H1 (cell line): ENCODE results near the gene ASIP. TPM values are rescaled to one million over a fixed set of nuclear protein-coding genes. Genes with fewer than 3 reads are reported as not detected.

Experiments
- CTCF ChIA-PET: fragments of 300-600 bp; sonication (Branson Sonifier 250); formaldehyde crosslinking; loops from one replicate; lab custom pipeline; 2021; ENCODE audit not compliant: partially characterized antibody; lab: Charles Lee
- POLR2A ChIA-PET: fragments of 300-600 bp; sonication (Branson Sonifier 250); formaldehyde crosslinking; loops from one replicate; lab custom pipeline; 2021; ENCODE audit warnings: inconsistent platforms; ENCODE audit not compliant: partially characterized antibody; lab: Charles Lee
- DNase-seq, 2 experiments: peaks; one replicate each; pipeline versions ENCODE4 v3.0.0 to v3.0.0-alpha.2; 2010 to 2022; ENCODE audit warnings: low spot score in 2 of 2, low read depth in 1 of 2, mixed read lengths in 1 of 2
- FAIRE-seq: peaks from 2 replicates; lab custom pipeline; 2011; peaks lifted over from hg19 to GRCh38; lab: Jason Lieb, UNC
- H2AFZ ChIP-seq: 2 replicates; pipeline ENCODE4 v1.8.1; 2012; ENCODE audit warnings: low read length, inconsistent platforms
- H2AK5ac ChIP-seq: 2 replicates; pipeline ENCODE4 v1.6.1; 2013; ENCODE audit warnings: low read depth, low read length
- H2BK120ac ChIP-seq: replicated peaks from 2 replicates; pipeline ENCODE3; 2013; ENCODE audit warnings: low read depth, low read length, inconsistent platforms
- H2BK12ac ChIP-seq: 2 replicates; pipeline ENCODE4 v1.6.1; 2013; ENCODE audit warnings: low read depth, low read length
- H2BK15ac ChIP-seq: 2 replicates; pipeline ENCODE4 v1.6.1; 2013; ENCODE audit warnings: low read length
- H2BK20ac ChIP-seq: 2 replicates; pipeline ENCODE4 v1.6.1; 2013; ENCODE audit warnings: low read length
- H2BK5ac ChIP-seq: 2 replicates; pipeline ENCODE4 v1.6.1; 2013; ENCODE audit warnings: low read depth, low read length
- H3K14ac ChIP-seq: 2 replicates; pipeline ENCODE4 v1.6.1; 2013; ENCODE audit warnings: inconsistent platforms; ENCODE audit not compliant: insufficient read length
- H3K18ac ChIP-seq: 2 replicates; pipeline ENCODE4 v1.6.1; 2013; ENCODE audit warnings: low read length; ENCODE audit errors: extremely low read depth
- H3K23ac ChIP-seq: 2 replicates; pipeline ENCODE4 v1.6.1; 2013; ENCODE audit warnings: inconsistent platforms; ENCODE audit not compliant: insufficient read length
- H3K23me2 ChIP-seq: 2 replicates; pipeline ENCODE4 v1.6.1; 2013; ENCODE audit warnings: low read depth, low read length
- H3K27ac ChIP-seq: 2 replicates; pipeline ENCODE4 v1.6.1; 2011; ENCODE audit warnings: low read depth, low read length, inconsistent platforms
- H3K27me3 ChIP-seq, 4 experiments: replicated peaks in 1 of 4; 1 replicate in 1 of 4; 2 replicates in 3 of 4; pipeline versions ENCODE4 v1.6.1 to v1.8.1; 2011 to 2013; ENCODE audit warnings: low read length in 3 of 4, mild to moderate bottlenecking in 3 of 4, inconsistent platforms in 2 of 4, mixed read lengths in 2 of 4, moderate library complexity in 1 of 4; ENCODE audit not compliant: control insufficient read depth in 3 of 4, insufficient read depth in 3 of 4; ENCODE audit errors: extremely low read depth in 1 of 4
- H3K36me3 ChIP-seq, 4 experiments: 2 replicates each; pipeline versions ENCODE4 v1.6.1 to v1.8.1; 2011 to 2013; ENCODE audit warnings: mild to moderate bottlenecking in 4 of 4, low read length in 3 of 4, moderate library complexity in 2 of 4, control low read depth in 1 of 4, inconsistent platforms in 1 of 4; ENCODE audit not compliant: insufficient read depth in 4 of 4, control insufficient read depth in 2 of 4
- H3K4ac ChIP-seq: replicated peaks from 2 replicates; pipeline ENCODE3; 2013; ENCODE audit warnings: low read length, low read depth, mixed read lengths, inconsistent platforms; ENCODE audit not compliant: insufficient read length
- H3K4me1 ChIP-seq, 4 experiments: replicated peaks in 1 of 4; 1 replicate in 1 of 4; 2 replicates in 3 of 4; pipeline versions ENCODE4 v1.6.1 to v1.8.1; 2011 to 2013; ENCODE audit warnings: low read length in 3 of 4, inconsistent platforms in 2 of 4, mixed read lengths in 1 of 4; ENCODE audit not compliant: insufficient read depth in 4 of 4, control insufficient read depth in 3 of 4
- H3K4me2 ChIP-seq, 2 experiments: 2 replicates each; pipeline versions ENCODE4 v1.6.1 to v1.8.1; 2011 to 2013; ENCODE audit warnings: low read depth in 2 of 2, low read length in 2 of 2, control low read depth in 1 of 2, inconsistent platforms in 1 of 2, mild to moderate bottlenecking in 1 of 2; ENCODE audit not compliant: insufficient read depth in 1 of 2
- H3K4me3 ChIP-seq, 4 experiments: fragments of 200-600, 300-600 bp in 1 of 4; sonication (generic), shearing (Covaris generic), sonication (Bioruptor Twin) in 1 of 4; 2 replicates each; pipeline versions ENCODE4 v1.5.1 to v1.8.1; 2011 to 2016; ENCODE audit warnings: low read length in 4 of 4, low read depth in 3 of 4, control low read depth in 2 of 4, inconsistent platforms in 2 of 4, mild to moderate bottlenecking in 2 of 4, mixed read lengths in 1 of 4, moderate library complexity in 1 of 4; ENCODE audit not compliant: insufficient read depth in 2 of 4; ENCODE audit errors: extremely low read depth in 1 of 4
- H3K56ac ChIP-seq: replicated peaks from 2 replicates; pipeline ENCODE3; 2013; ENCODE audit warnings: low read depth, mild to moderate bottlenecking, mixed read lengths, low read length, inconsistent platforms; ENCODE audit not compliant: insufficient read length
- H3K79me1 ChIP-seq: 2 replicates; pipeline ENCODE4 v1.6.1; 2013; ENCODE audit warnings: low read depth, low read length, control low read depth
- H3K79me2 ChIP-seq, 2 experiments: 2 replicates each; pipeline versions ENCODE4 v1.6.1 to v1.8.1; 2012 to 2013; ENCODE audit warnings: low read length in 2 of 2, mild to moderate bottlenecking in 2 of 2, inconsistent platforms in 1 of 2; ENCODE audit not compliant: insufficient read depth in 2 of 2, control insufficient read depth in 1 of 2
- H3K9ac ChIP-seq, 4 experiments: replicated peaks in 1 of 4; 1 replicate in 1 of 4; 2 replicates in 3 of 4; pipeline versions ENCODE4 v1.6.1 to v1.8.1; 2011 to 2013; ENCODE audit warnings: low read depth in 3 of 4, low read length in 3 of 4, control low read depth in 2 of 4, mild to moderate bottlenecking in 2 of 4, moderate library complexity in 2 of 4, inconsistent platforms in 1 of 4; ENCODE audit errors: extremely low read depth in 1 of 4
- H3K9me3 ChIP-seq, 2 experiments: 2 replicates each; pipeline versions ENCODE4 v1.6.1 to v1.8.1; 2012 to 2013; ENCODE audit warnings: mild to moderate bottlenecking in 2 of 2, moderate library complexity in 2 of 2, control low read depth in 1 of 2, inconsistent platforms in 1 of 2, low read depth in 1 of 2, low read length in 1 of 2, mixed read lengths in 1 of 2; ENCODE audit not compliant: insufficient read depth in 2 of 2
- H4K20me1 ChIP-seq, 2 experiments: replicated peaks in 1 of 2; 2 replicates each; pipeline versions ENCODE3 to v1.8.1; 2011 to 2013; ENCODE audit warnings: inconsistent platforms in 2 of 2, low read length in 2 of 2, mild to moderate bottlenecking in 1 of 2; ENCODE audit not compliant: insufficient read depth in 2 of 2, control insufficient read depth in 1 of 2
- H4K5ac ChIP-seq: 2 replicates; pipeline ENCODE4 v1.6.1; 2013; ENCODE audit warnings: low read length, low read depth, mixed read lengths, inconsistent platforms; ENCODE audit not compliant: insufficient read length
- H4K8ac ChIP-seq: 2 replicates; pipeline ENCODE4 v1.8.0; 2013; ENCODE audit warnings: mild to moderate bottlenecking, moderate library complexity, low read length, inconsistent platforms; ENCODE audit not compliant: insufficient read depth; ENCODE audit errors: extremely low read depth
- H4K91ac ChIP-seq: replicated peaks from 2 replicates; pipeline ENCODE3; 2013; ENCODE audit warnings: low read length, mixed read lengths, inconsistent platforms; ENCODE audit not compliant: insufficient read length
- ATF2 ChIP-seq: IDR thresholded peaks from 2 replicates; pipeline ENCODE4 v1.6.1; 2012; ENCODE audit warnings: low read length, inconsistent platforms
- CREB1 ChIP-seq: IDR thresholded peaks from 2 replicates; pipeline ENCODE4 v1.6.1; 2012; ENCODE audit warnings: inconsistent platforms
- CTBP2 ChIP-seq: IDR thresholded peaks from 2 replicates; pipeline ENCODE4 v1.7.0; 2011; ENCODE audit warnings: borderline replicate concordance, mild to moderate bottlenecking, moderate library complexity, mixed read lengths, low read length; ENCODE audit not compliant: insufficient read depth, insufficient read length
- EZH2 ChIP-seq: fragments of 200-600 bp; sonication (generic); IDR thresholded peaks from 2 replicates; pipeline ENCODE4 v1.7.1; 2012; ENCODE audit warnings: low read depth, mild to moderate bottlenecking, moderate library complexity, low read length, inconsistent platforms; ENCODE audit not compliant: severe bottlenecking
- KDM5A ChIP-seq: fragments of 200-600 bp; IDR thresholded peaks from 2 replicates; pipeline ENCODE4 v1.7.1; 2012; ENCODE audit warnings: mild to moderate bottlenecking, low read length, inconsistent platforms, mixed read lengths
- NRF1 ChIP-seq: IDR thresholded peaks from 2 replicates; pipeline ENCODE4 v1.6.1; 2011; ENCODE audit warnings: mild to moderate bottlenecking, low read depth, low read length, improper control_type of control experiment
- POLR2A ChIP-seq, 2 experiments: IDR thresholded peaks; 1 replicate in 1 of 2; 2 replicates in 1 of 2; pipeline ENCODE4 v1.6.1; 2011; ENCODE audit warnings: low read depth in 2 of 2, low read length in 2 of 2, mild to moderate bottlenecking in 2 of 2; ENCODE audit errors: control extremely low read depth in 1 of 2
- RFX5 ChIP-seq: IDR thresholded peaks from 2 replicates; pipeline ENCODE4 v1.6.1; 2011; ENCODE audit warnings: low read depth, low read length, improper control_type of control experiment, borderline replicate concordance
- SIN3A ChIP-seq, 2 experiments: IDR thresholded peaks in 1 of 2; conservative IDR thresholded peaks in 1 of 2; 2 replicates each; pipeline ENCODE4 v1.6.1; 2011 to 2012; ENCODE audit warnings: low read length in 2 of 2, improper control_type of control experiment in 1 of 2, low read depth in 1 of 2, mild to moderate bottlenecking in 1 of 2
- SIX5 ChIP-seq: IDR thresholded peaks from 2 replicates; pipeline ENCODE4 v1.6.1; 2011; ENCODE audit warnings: mild to moderate bottlenecking, low read depth, low read length
- TBP ChIP-seq: IDR thresholded peaks from 2 replicates; pipeline ENCODE4 v1.6.1; 2011; ENCODE audit warnings: low read depth, low read length, improper control_type of control experiment
- USF2 ChIP-seq: IDR thresholded peaks from 2 replicates; pipeline ENCODE4 v1.6.1; 2011; ENCODE audit warnings: low read length, improper control_type of control experiment
- WGBS, 2 experiments: shearing (Covaris generic) in 1 of 2; methylation state at CpG; one replicate each; pipeline versions ENCODE4 v1.1.6 to v1.1.7; 2013 to 2015; ENCODE audit warnings: low lambda C conversion rate in 2 of 2, mixed read lengths in 2 of 2, inconsistent platforms in 1 of 2, low coverage in 1 of 2, missing lambda C conversion rate in 1 of 2; ENCODE audit not compliant: insufficient replicate concordance in 2 of 2, insufficient coverage in 1 of 2, insufficient read length in 1 of 2; ENCODE audit errors: extremely low coverage in 1 of 2, missing lambda C conversion rate in 1 of 2; 5-methylcytosine and 5-hydroxymethylcytosine counted together
- polyA plus RNA-seq, 7 experiments: library from polyadenylated mRNA; depleted of rRNA in 3 of 7; stranded (reverse) in 5 of 7; unstranded in 2 of 7; fragments of >200 nt in 5 of 7; fragments of 200-250 nt in 2 of 7; gene quantifications; 1 replicate in 5 of 7; 2 replicates in 1 of 7; 4 replicates in 1 of 7; pipeline versions ENCODE4 v1.2.1 to v1.2.3, GENCODE V29; 2011 to 2013; ENCODE audit warnings: missing spikeins in 2 of 7, mixed read lengths in 2 of 7
- total RNA-seq: library from RNA; stranded (reverse); fragmentation: NEBNext Ultra II Directional; extraction: Animal tissue kit (Norgen Biotek cat#: 25700); gene quantifications from 2 replicates; pipeline ENCODE4 v1.2.1, GENCODE V29; 2021

The ASIP gene
- total and polyA plus RNA-seq, 2 of the 8 experiments (the other 6 are each of a cell fraction or from before 2014, with no cell fraction given), result not detected

DNA sequence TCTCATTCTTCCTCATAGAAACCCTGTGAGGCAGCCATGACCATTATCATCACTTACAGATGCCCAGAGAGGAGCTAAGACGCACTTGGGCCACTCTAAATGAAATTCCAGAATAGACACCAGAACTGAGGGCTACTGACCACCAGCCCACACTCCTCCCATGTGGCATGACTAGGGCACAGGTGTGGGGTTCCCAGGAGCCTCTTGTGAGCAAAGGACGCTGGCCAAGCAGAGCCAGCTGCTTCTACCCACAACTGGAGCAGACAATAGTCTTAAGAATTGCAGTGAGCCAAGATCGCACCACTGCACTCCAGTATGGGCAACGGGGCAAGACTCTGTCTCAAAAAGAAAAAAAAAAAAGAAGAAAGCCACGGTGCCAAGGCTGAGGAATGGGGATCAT lies 51.9 kb downstream of the ASIP start:
- peaks cover 12 to 42% of the 10 kb centered on the region in 2 experiments for H3K79me2 ChIP-seq
- H3K9ac ChIP-seq, result no peak overlapping the region; a peak in 1 of 7 replicates
- WGBS, 2 experiments, result 85% methylated on average over 5 of the region's 5 CpGs; no CpG with 5 or more reads in 1 of the 2 experiments
- H3K4ac ChIP-seq, result no peak overlapping the region
- no peak overlapping the region for H3K14ac ChIP-seq
- no peak overlapping the region for H2BK12ac ChIP-seq
- H4K20me1 ChIP-seq, result peaks cover 23 to 55% of the 10 kb centered on the region in 2 experiments
- H3K79me1 ChIP-seq, result peaks cover 19% of the 10 kb centered on the region
- H3K56ac ChIP-seq, result no peak overlapping the region
- CTCF ChIA-PET, result no interaction called here
- H3K23ac ChIP-seq, result no peak overlapping the region
- H3K4me1 ChIP-seq, result no peaks in the 10 kb centered on the region
- H3K4me2 ChIP-seq, result no peak overlapping the region
- H4K91ac ChIP-seq, result no peak overlapping the region
- no peak overlapping the region for H2BK120ac ChIP-seq
- H3K18ac ChIP-seq, result no peak overlapping the region
- no peaks in the 10 kb centered on the region for H3K9me3 ChIP-seq
- H3K27me3 ChIP-seq, result no peaks in the 10 kb centered on the region
- no peak overlapping the region for H3K4me3 ChIP-seq
- H4K5ac ChIP-seq, result no peak overlapping the region
- no peak overlapping the region for H2AK5ac ChIP-seq
- peaks cover 49 to 62% (median 61%) of the 10 kb centered on the region in 4 experiments for H3K36me3 ChIP-seq
- 0 out of 2 replicates have a peak overlapping the region, but pooled peaks have one; percentile 12 for H3K27ac ChIP-seq
- H2BK5ac ChIP-seq, result no peak overlapping the region
- H3K23me2 ChIP-seq, result no peaks in the 10 kb centered on the region
- DNase-seq (no peak), FAIRE-seq (no peak)
- no peak overlapping the region for H2AFZ ChIP-seq
- H4K8ac ChIP-seq, result no peak overlapping the region
- H2BK15ac ChIP-seq, result no peak overlapping the region
- POLR2A ChIA-PET, result no interaction called here
- H2BK20ac ChIP-seq, result no peak overlapping the region
- TF ChIP-seq KDM5A (no peak), TBP (no peak), CTBP2 (no peak), CREB1 (no peak), SIN3A (conservative IDR thresholded peaks at IDR 0.05 in 1 of 2, IDR thresholded peaks at IDR 0.05 in 1 of 2; ENCODE audit: low read depth in 1 of 2, low read length in 2 of 2) (no peak), RFX5 (no peak), POLR2A (IDR thresholded peaks at IDR 0.05; ENCODE audit: control extremely low read depth in 1 of 2, low read depth in 2 of 2, low read length in 2 of 2) (no peak), SIX5 (no peak), EZH2 (no peak), NRF1 (no peak), USF2 (no peak), ATF2 (no peak)
